Measurements from ENCODE around the gene AP5B1.

Gene AP5B1

GRCh38 chr11:65803797-65804492, 23.2 kb upstream of the AP5B1 start:
- no peak for DNase-seq (ENCODE audit: low spot score)
- in situ Hi-C loops (cut with MboI; ENCODE audit: low pct_unique_long_range_greater_than_20kb, low sequenced_read_pairs, unreplicated experiment), result no loop called here
- TF ChIP-seq CTCF (IDR thresholded peaks at IDR 0.05; ENCODE audit: extremely low read depth, insufficient read depth, missing control alignments), result no peak

GRCh38 chr11:65802841-65803240, 22.1 kb upstream of the AP5B1 start:
- DNase-seq (ENCODE audit: low spot score), result peak; percentile 79
- in situ Hi-C loops (cut with MboI; ENCODE audit: low pct_unique_long_range_greater_than_20kb, low sequenced_read_pairs, unreplicated experiment), result no loop called here
- no peak for TF ChIP-seq CTCF (IDR thresholded peaks at IDR 0.05; ENCODE audit: extremely low read depth, insufficient read depth, missing control alignments)

- in situ Hi-C loops (cut with MboI; ENCODE audit: low pct_unique_long_range_greater_than_20kb, low sequenced_read_pairs, unreplicated experiment), result no loop called here
- no peak for DNase-seq (ENCODE audit: low spot score)
- TF ChIP-seq CTCF (IDR thresholded peaks at IDR 0.05; ENCODE audit: extremely low read depth, insufficient read depth, missing control alignments), result no peak
Observed at GRCh38 chr11:65801153-65801987, 20.6 kb upstream of the AP5B1 start.

- in situ Hi-C loops (cut with MboI; ENCODE audit: low pct_unique_long_range_greater_than_20kb, low sequenced_read_pairs, unreplicated experiment), result no loop called here
- no peak for TF ChIP-seq CTCF (IDR thresholded peaks at IDR 0.05; ENCODE audit: extremely low read depth, insufficient read depth, missing control alignments)
- no peak for DNase-seq (ENCODE audit: low spot score)
Observed at GRCh38 chr11:65798882-65799281, 18.1 kb upstream of the AP5B1 start.

- in situ Hi-C loops (cut with MboI; ENCODE audit: low pct_unique_long_range_greater_than_20kb, low sequenced_read_pairs, unreplicated experiment), result no loop called here
- no peak for TF ChIP-seq CTCF (IDR thresholded peaks at IDR 0.05; ENCODE audit: extremely low read depth, insufficient read depth, missing control alignments)
- no peak for DNase-seq (ENCODE audit: low spot score)
Observed at GRCh38 chr11:65797711-65798110, 16.9 kb upstream of the AP5B1 start.

- in situ Hi-C loops (cut with MboI; ENCODE audit: low pct_unique_long_range_greater_than_20kb, low sequenced_read_pairs, unreplicated experiment), result no loop called here
- DNase-seq (ENCODE audit: low spot score), result no peak
- TF ChIP-seq CTCF (IDR thresholded peaks at IDR 0.05; ENCODE audit: extremely low read depth, insufficient read depth, missing control alignments), result no peak
Observed at GRCh38 chr11:65796726-65797601, 16.2 kb upstream of the AP5B1 start.

All from GM13977 (cell line).